GM18909 (cell line): ENCODE results near the gene MRPS6.
A peak's percentile ranks its signal among the peaks of the same experiment; 100 is the strongest.

Source experiments
- ATAC-seq: cut with Tn5 transposase; IDR thresholded peaks from one replicate; pipeline ENCODE4 v1.9.1; 2021; ENCODE audit warnings: mild to moderate bottlenecking; ENCODE audit not compliant: unreplicated experiment, poor library complexity

The MRPS6 gene

GRCh38 chr21:34073032-34073748 is at the start of gene MRPS6, which contains the start of gene SLC5A3:
Gene MRPS6 (plus strand): TSS chr21:34073578. CDS start chr21:34073701, 123 bp downstream.
Gene SLC5A3 (plus strand): TSS chr21:34073578. CDS start chr21:34095199, 21,621 bp downstream.
- ATAC-seq: peak; percentile 76

GRCh38 chr21:34023691-34024373 is 49.5 kb upstream of the MRPS6 start:
- no peak for ATAC-seq

GRCh38 chr21:34024374-34024693 is 49.0 kb upstream of the MRPS6 start:
- no peak for ATAC-seq

GRCh38 chr21:34027721-34028461 is 45.5 kb upstream of the MRPS6 start:
- no peak for ATAC-seq

DNA sequence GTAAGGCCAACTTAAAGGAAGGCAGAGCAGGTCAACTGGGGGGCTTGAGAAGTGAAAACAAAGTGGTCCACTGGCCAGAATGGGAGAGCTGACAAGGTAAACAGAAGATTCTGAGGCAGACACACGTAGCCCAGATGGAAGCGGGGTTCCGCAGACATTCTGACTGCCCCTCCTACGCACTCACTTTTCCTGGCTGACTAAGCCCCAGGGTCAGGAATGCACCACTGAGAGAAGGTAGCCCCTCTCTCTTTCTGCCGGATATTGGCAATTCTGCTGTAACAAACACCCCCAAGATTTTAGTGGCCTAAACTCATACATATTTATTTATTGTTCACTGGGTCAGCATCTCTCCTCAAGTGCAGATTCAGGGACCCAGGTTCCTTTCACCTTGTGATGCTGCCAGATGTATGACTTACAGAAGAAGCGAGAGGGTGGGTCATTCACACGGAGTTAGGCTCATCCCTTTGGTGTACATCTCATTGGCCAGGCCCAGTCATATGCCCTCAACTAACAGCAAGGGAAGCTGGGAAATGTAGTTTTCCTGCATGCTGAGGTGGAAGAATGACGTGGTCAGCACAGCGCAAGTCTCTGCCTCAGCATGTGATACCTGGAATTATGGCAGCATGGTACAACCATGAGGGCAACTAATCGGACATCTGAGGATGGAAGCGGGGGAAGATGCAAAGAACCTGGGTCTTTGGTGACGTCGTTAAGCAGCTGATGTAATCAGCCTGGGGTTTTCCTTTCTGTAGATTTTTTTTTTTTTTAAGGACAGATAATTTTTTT is 43.4 kb upstream of the MRPS6 start:
- peak; percentile 79 for ATAC-seq

DNA sequence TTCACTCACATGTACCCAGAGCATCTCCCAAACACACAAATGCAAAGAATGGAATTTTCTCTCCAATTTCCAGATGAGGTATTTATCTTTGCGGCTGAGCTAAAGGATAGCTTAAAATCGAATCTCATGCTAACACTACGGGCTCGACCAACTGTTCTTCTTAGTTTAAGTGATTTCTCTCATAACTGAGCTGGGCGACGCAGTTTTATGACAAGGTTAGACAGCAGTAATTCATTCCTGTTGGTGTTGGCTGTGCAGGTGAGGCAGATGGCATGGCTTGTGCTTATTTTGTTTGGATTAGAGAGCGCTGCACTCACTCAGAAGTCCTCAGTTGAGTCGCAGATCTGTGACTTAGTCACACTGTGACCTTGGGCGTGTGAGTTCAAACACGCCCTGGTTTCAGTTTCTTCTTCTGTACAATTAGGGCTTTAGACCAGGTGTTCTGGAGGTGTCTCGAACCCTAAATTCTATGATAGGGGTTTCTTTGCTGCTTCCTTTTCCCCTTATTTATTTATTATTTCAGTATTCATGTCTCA is 41.5 kb upstream of the MRPS6 start:
- ATAC-seq: no peak

DNA sequence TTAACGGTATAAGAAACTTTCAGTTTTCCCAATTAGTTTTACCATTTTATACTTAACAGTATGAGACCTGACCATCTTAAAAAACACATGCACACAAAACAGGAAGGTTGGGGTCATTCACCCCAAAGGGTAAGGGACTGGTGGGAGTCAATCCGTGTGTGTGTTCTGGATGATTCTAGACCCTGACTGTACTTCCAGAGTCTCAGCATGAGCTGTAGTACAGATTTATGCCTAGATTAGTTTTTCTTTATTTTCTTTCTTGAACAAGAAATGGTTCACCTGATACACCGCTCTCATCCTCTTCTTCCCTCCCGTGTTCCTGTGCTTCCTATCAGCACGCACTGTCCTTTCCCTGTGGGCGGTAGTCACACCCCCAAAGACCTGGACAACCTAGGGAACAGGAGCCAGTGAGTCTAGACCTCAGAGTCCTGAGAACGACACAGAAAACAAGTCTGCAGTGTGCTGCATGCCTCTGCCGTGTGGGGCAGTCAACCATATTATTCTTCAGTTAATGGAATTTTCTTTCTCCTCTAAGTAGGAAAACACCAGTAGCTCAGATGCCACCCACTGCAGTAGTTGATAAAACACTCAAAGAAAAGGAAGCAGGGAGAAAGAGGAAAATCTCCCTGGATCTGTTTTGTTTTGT is 38.9 kb upstream of the MRPS6 start:
- no peak for ATAC-seq

DNA sequence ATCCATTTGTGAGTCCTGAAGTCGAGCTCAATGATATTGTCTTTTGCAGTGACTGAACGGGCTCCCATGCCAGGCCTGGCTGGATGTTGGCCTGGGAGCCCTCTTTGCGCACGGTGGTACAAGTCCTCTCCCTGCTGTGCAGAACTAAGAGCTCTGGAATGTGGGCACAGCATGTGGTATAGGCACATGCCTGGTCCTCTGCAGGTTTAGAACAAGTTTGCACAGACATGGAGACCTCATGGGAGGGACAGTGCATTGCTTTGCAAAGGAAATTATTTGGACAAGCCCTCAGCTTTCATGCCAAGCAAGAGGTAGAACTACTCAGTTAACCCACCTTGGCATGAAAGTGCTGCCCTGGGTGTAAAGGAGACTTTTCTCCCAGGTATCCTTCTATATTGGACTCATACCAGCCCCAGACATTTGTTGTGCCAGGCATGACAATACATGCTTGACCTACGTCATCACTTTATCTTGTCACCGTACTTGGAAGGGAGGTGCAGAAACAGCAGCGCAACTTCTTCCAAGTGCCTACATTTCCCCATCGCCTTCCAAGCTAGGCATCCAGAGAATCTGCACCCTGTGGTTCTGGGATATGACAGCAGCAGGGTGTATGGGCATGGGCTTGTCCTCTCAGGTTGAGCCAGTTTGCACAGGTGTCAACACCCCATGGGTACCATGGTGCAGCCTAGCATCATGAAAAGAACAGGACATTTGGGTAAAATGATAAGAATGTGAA is 37.6 kb upstream of the MRPS6 start:
- ATAC-seq: no peak

- no peak for ATAC-seq
Measured at GRCh38 chr21:34037009-34037795, 36.2 kb upstream of the MRPS6 start.

GRCh38 chr21:34039678-34040382 is 33.5 kb upstream of the MRPS6 start:
- ATAC-seq: no peak

DNA sequence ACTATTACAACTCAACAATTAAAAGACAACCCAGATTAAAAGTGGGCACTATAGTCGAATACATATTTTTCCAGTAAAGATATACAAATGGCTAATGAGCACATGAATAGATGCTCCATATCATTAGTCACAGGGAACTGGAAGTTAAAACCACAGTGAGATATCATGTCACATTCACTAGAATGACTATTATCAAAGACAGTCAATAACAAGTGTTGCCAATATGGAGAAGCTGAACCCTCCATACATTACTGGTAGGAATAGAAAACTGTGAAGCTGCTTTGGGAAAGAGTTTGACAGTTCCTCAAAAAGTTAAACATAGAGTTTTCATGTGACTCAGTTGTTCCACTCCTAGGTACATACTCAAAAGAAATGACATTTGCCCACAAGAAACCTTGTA is 30.6 kb upstream of the MRPS6 start:
- no peak for ATAC-seq

DNA sequence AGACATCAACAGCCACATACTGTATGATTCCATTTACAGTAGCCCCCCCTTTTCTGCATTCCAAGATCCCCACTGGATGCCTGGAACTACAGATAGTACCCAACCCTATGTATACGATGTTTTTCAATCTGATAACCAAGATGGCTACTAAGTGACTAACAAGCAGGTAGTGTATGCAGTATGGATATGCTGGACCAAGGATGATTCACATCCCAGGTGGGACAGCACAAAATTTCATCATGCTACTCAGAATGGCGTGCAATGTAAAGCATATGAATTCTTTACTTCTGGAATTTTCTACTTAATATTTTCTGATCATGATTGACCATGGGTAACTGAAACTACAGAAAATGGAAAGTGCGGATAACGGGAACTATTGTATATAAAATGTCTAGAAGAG is 30.0 kb upstream of the MRPS6 start:
- ATAC-seq: no peak

DNA sequence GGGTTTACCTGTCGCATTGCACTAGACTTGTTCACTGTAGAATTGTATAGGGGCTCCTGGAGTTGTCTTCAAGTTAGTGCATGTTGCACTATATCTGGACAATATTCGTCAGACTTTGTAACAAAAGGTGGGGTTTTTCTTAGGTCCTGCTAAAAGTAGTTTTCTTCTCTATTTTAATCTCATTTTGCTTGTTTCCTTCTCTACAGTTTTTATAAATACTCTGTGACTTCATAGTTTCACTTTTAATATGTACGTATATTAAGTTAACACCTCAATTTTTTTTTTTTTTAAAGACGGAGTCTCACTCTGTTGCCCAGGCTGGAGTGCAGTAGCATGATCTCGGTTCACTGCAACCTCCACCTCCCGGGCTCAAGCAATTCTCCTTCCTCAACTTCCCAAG is 26.5 kb upstream of the MRPS6 start:
- ATAC-seq: no peak

DNA sequence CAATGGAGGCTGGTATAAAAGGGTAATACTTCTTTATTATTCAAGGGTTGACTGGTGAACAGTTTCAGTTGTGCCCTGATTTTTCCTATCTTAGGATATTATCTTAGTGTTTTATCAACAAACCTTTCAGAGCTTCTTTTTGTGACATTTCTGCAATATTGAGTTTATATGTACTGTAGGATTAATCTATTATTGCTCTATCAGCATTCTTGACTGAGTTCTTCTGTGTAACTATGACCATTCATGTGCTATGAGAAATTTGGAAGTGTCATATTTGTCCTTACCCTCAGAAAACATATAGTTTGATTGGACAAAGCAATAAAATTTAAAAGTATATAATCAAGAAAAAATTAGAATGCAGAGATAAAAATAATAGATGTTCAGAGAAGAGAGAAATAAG is 25.5 kb upstream of the MRPS6 start:
- no peak for ATAC-seq

- ATAC-seq: no peak
Measured at GRCh38 chr21:34052171-34052570, 21.2 kb upstream of the MRPS6 start.

GRCh38 chr21:34054259-34054658 is 19.1 kb upstream of the MRPS6 start:
- no peak for ATAC-seq

DNA sequence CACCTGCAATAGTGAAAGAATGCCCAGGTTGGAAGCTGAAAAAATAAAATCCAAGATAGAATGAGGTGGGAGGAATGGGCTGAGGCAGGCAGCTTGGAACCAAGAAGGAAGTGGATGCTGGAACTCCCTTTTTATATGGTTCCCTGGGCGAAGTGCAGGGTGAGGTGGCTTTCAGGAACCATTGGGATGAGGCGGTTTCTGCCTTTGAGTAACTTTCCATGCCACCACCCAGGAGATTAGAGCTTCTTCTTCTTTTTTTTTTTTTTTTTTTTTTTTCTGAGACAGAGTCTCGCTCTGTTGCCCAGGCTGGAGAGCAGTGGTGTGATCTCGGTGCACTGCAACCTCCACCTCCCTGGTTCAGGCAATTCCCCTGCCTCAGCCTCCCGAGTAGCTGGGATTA is 17.8 kb upstream of the MRPS6 start:
- ATAC-seq: no peak

GRCh38 chr21:34061983-34062382 is 11.4 kb upstream of the MRPS6 start:
- no peak for ATAC-seq
